Stimulated activated naive B cell treated with anti-CD40 and anti-IgM and Interleukin-4, amounts not matched to agents 10 μg/mL and 1 μg/mL and 100 μg/mL, for 72 hours (primary cell): ENCODE data around the gene PLIN3.
"Not testable (repeated sequence)": the region's sequence is repeated elsewhere in the genome, so short reads cannot be mapped to it uniquely, and the experiment has no call there.

Source experiments
- ATAC-seq, 2 donors: fragments of 150-1000 bp; cut with Tn5 transposase; replicated peaks; 2 replicates each; pipeline ENCODE4 v1.10.0; 2021; ENCODE audit warnings: moderate library complexity in 1 of 2
- DNase-seq: peaks from one replicate; pipeline ENCODE4 v3.0.0; 2021
- H3K27ac Mint-ChIP-seq: one replicate; pipeline ENCODE4 v1.8.0; 2022; ENCODE audit warnings: mild to moderate bottlenecking, mixed read lengths
- H3K27me3 Mint-ChIP-seq, 2 donors: one replicate each; pipeline ENCODE4 v1.8.0; 2022; ENCODE audit warnings: mixed read lengths in 2 of 2
- H3K36me3 Mint-ChIP-seq, 2 donors: one replicate each; pipeline ENCODE4 v1.8.0; 2022; ENCODE audit warnings: mixed read lengths in 2 of 2, mild to moderate bottlenecking in 1 of 2
- H3K4me1 Mint-ChIP-seq, 2 donors: one replicate each; pipeline ENCODE4 v1.8.0; 2022; ENCODE audit warnings: mixed read lengths in 2 of 2, mild to moderate bottlenecking in 1 of 2
- H3K4me3 Mint-ChIP-seq, 2 donors: one replicate each; pipeline ENCODE4 v1.8.0; 2022; ENCODE audit warnings: mild to moderate bottlenecking in 2 of 2, mixed read lengths in 2 of 2, moderate library complexity in 1 of 2
- H3K9me3 Mint-ChIP-seq, 2 donors: one replicate each; pipeline ENCODE4 v1.8.0; 2022; ENCODE audit warnings: mixed read lengths in 2 of 2, mild to moderate bottlenecking in 1 of 2

The PLIN3 gene

GRCh38 chr19:4801085-4801619 is 66.3 kb downstream of the PLIN3 start:
- no peak overlapping the region for H3K27ac Mint-ChIP-seq
- no peaks in the 10 kb centered on the region for H3K9me3 Mint-ChIP-seq
- H3K4me3 Mint-ChIP-seq: no peak overlapping the region
- H3K4me1 Mint-ChIP-seq: peaks cover 7 to 15% of the 10 kb centered on the region in 2 donors
- H3K36me3 Mint-ChIP-seq: peaks cover 13 to 23% of the 10 kb centered on the region in 2 donors
- no peaks in the 10 kb centered on the region for H3K27me3 Mint-ChIP-seq
- ATAC-seq: no peak
- DNase-seq: no peak

DNA sequence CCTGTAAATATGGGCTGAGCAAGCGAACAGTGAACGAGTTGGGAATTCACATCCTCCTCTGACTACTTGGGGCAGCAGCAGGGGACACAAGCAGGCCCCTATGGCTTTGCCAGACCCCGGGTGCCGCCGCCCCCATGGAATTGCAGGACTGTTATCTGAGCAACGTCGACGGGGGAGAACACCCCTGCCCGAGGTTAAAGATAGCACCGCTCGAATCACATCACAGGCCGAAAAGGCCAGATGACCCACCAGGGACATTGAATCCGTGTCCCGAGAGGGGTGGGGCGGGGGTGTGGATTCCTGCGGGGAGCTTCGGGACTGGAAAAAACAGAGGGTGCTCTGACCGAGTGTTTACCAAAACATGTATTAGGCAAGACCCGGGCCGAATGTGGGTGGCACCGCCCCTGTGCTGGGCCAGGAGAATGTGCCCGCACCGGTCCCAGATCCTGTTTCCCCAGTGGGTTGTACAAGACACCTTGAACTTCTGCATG is 66.8 kb downstream of the PLIN3 start:
- Mint-ChIP-seq H3K27me3 (no peaks in the 10 kb centered on the region), H3K9me3 (no peaks in the 10 kb centered on the region), H3K27ac (no peak overlapping the region), H3K36me3 (peaks cover 13 to 23% of the 10 kb centered on the region in 2 donors), H3K4me1 (peaks cover 7 to 16% of the 10 kb centered on the region in 2 donors), H3K4me3 (no peak overlapping the region)
- ATAC-seq (no peak), DNase-seq (no peak)

GRCh38 chr19:4795400-4795799 is 72.1 kb downstream of the PLIN3 start:
- DNase-seq: no peak
- no peak overlapping the region for H3K27ac Mint-ChIP-seq
- no peak for ATAC-seq
- H3K4me1 Mint-ChIP-seq: peaks cover 24 to 45% of the 10 kb centered on the region in 2 donors
- H3K9me3 Mint-ChIP-seq: no peaks in the 10 kb centered on the region
- H3K27me3 Mint-ChIP-seq: no peaks in the 10 kb centered on the region
- peaks cover 18 to 46% of the 10 kb centered on the region in 2 donors for H3K36me3 Mint-ChIP-seq
- H3K4me3 Mint-ChIP-seq: peak overlapping the region in 1 of 2 donors; percentile 3

- Mint-ChIP-seq H3K36me3 (peaks cover 18 to 46% of the 10 kb centered on the region in 2 donors), H3K4me3 (no peak overlapping the region), H3K27me3 (no peaks in the 10 kb centered on the region), H3K4me1 (peaks cover 24 to 45% of the 10 kb centered on the region in 2 donors), H3K9me3 (no peaks in the 10 kb centered on the region), H3K27ac (peak overlapping the region; percentile 62)
- ATAC-seq (no peak), DNase-seq (no peak)
Measured at GRCh38 chr19:4794971-4795370, 72.5 kb downstream of the PLIN3 start.

DNA sequence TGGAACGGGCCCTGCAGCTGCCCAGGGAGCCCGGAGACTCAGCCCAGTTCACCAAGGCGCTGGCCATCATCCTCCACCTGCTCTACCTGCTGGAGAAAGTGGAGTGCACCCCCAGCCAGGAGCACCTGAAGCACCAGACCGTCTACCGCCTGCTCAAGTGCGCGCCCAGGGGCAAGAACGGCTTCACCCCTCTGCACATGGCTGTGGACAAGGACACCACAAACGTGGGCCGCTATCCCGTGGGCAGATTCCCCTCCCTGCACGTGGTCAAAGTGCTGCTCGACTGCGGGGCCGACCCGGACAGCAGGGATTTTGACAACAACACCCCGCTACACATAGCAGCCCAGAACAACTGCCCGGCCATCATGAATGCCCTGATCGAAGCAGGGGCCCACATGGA is 74.2 kb downstream of the PLIN3 start:
- H3K4me1 Mint-ChIP-seq: peaks cover 24 to 45% of the 10 kb centered on the region in 2 donors
- ATAC-seq, H3K27me3 Mint-ChIP-seq, H3K9me3 Mint-ChIP-seq, DNase-seq: not testable (repeated sequence)
- peak overlapping the region; percentile 31 for H3K27ac Mint-ChIP-seq
- H3K4me3 Mint-ChIP-seq: peak overlapping the region; percentile 87 to 90
- H3K36me3 Mint-ChIP-seq: peaks cover 11 to 36% of the 10 kb centered on the region in 2 donors

DNA sequence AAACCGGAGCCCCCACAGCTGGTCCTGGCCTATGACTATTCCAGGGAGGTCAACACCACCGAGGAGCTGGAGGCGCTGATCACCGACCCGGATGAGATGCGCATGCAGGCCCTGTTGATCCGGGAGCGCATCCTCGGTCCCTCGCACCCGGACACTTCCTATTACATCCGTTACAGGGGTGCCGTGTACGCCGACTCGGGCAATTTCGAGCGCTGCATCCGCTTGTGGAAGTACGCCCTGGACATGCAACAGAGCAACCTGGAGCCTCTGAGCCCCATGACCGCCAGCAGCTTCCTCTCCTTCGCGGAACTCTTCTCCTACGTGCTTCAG is 74.6 kb downstream of the PLIN3 start:
- not testable (repeated sequence) for H3K9me3 Mint-ChIP-seq, DNase-seq, H3K27me3 Mint-ChIP-seq, ATAC-seq
- peak overlapping the region; percentile 87 to 90 for H3K4me3 Mint-ChIP-seq
- H3K27ac Mint-ChIP-seq: peak overlapping the region; percentile 93
- peaks cover 24 to 45% of the 10 kb centered on the region in 2 donors for H3K4me1 Mint-ChIP-seq
- peaks cover 11 to 36% of the 10 kb centered on the region in 2 donors for H3K36me3 Mint-ChIP-seq

DNA sequence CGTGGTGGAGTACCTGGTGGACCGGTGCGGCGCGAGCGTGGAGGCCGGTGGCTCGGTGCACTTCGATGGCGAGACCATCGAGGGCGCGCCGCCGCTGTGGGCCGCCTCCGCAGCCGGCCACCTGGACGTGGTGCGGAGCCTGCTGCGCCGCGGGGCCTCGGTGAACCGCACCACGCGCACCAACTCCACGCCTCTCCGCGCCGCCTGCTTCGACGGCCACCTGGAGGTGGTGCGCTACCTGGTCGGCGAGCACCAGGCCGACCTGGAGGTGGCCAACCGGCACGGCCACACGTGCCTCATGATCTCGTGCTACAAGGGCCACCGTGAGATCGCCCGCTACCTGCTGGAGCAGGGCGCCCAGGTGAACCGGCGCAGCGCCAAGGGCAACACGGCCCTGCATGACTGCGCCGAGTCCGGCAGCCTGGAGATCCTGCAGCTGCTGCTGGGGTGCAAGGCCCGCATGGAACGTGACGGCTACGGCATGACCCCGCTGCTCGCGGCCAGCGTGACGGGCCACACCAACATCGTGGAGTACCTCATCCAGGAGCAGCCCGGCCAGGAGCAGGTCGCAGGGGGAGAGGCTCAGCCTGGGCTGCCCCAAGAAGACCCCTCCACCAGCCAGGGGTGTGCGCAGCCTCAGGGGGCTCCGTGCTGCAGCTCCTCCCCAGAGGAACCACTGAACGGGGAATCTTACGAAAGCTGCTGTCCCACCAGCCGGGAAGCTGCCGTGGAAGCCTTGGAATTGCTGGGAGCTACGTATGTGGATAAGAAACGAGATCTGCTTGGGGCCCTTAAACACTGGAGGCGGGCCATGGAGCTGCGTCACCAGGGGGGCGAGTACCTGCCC is 75.2 kb downstream of the PLIN3 start:
- not testable (repeated sequence) for H3K9me3 Mint-ChIP-seq, ATAC-seq, H3K27me3 Mint-ChIP-seq, DNase-seq
- H3K4me3 Mint-ChIP-seq: peak overlapping the region; percentile 87 to 90
- H3K36me3 Mint-ChIP-seq: peaks cover 11 to 31% of the 10 kb centered on the region in 2 donors
- H3K4me1 Mint-ChIP-seq: peaks cover 24 to 45% of the 10 kb centered on the region in 2 donors
- H3K27ac Mint-ChIP-seq: peak overlapping the region; percentile 93

DNA sequence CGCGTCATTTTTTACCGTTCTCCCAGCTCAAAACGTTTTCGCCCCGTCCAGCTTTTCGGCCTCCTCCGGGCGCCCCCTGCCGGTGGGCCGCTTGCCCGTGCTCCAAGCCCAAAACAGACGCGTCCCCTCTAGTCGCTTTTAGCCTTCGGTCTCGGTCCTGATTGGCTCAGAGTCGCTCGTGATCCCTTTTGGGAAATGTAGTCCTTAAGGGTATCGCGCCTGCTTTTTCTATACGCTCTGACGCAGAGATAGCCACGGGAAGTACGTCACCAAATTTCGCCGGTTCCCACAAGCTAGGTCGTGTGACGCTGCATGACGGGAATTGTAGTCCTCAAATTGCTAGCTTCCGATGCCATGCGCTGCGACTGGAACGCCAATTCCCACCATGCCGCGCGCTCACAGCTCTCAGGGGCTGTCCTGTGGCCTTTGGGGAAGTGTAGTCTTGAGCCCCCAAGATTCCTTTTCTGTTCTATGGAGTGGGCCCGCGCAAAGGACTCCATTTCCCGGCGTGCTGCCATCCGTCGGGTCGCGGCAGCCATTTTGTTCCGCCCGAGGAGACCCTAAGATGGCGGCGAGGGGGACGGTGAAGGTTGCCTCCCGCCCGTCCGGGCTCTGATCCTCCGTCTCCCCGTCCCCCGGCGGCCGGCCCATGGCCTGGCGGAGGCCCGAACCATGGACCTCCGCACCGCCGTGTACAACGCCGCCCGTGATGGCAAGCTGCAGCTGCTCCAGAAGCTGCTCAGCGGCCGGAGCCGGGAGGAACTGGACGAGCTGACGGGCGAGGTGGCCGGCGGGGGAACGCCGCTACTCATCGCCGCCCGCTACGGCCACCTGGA is 76.1 kb downstream of the PLIN3 start, which contains the start of gene FEM1A:
Gene FEM1A, plus strand, starts transcription at position 552 of the 836 bp plus-strand sequence. Its CDS starts 121 bp downstream, at position 673.
- peak; percentile 99 for DNase-seq
- Mint-ChIP-seq H3K27me3 (peaks cover 0 to under 1% of the 10 kb centered on the region in 2 donors), H3K4me1 (peaks cover 19 to 40% of the 10 kb centered on the region in 2 donors), H3K36me3 (peaks cover 6 to 25% of the 10 kb centered on the region in 2 donors), H3K27ac (peak within 1 kb of the TSS; percentile 93), H3K9me3 (no peaks in the 10 kb centered on the region), H3K4me3 (peak within 1 kb of the TSS; percentile 87 to 90)
- peak; percentile 94 to 95 for ATAC-seq
